Trophoblast cell (in vitro differentiated cells and primary cell): ENCODE measurements around the gene TPI1.

Experiments
- DNase-seq, 2 donors: peaks; one replicate each; pipeline ENCODE4 v3.0.0-alpha.2; 2016
- H2AFZ ChIP-seq: 2 replicates; pipeline ENCODE4 v1.6.1; 2013; ENCODE audit warnings: low read length, moderate library complexity, mild to moderate bottlenecking; ENCODE audit not compliant: insufficient read depth, poor library complexity
- H2AK5ac ChIP-seq: 2 replicates; pipeline ENCODE4 v1.6.1; 2013; ENCODE audit warnings: mild to moderate bottlenecking, low read length
- H2BK120ac ChIP-seq: 2 replicates; pipeline ENCODE4 v1.6.1; 2013; ENCODE audit warnings: low read length, mild to moderate bottlenecking, moderate library complexity; ENCODE audit not compliant: insufficient read depth, poor library complexity
- H2BK12ac ChIP-seq: 2 replicates; pipeline ENCODE4 v1.6.1; 2013; ENCODE audit warnings: mild to moderate bottlenecking, low read length, moderate library complexity
- H2BK5ac ChIP-seq: 2 replicates; pipeline ENCODE4 v1.6.1; 2013; ENCODE audit warnings: low read length, low read depth, moderate library complexity, mild to moderate bottlenecking; ENCODE audit not compliant: poor library complexity
- H3K14ac ChIP-seq: 2 replicates; pipeline ENCODE4 v1.6.1; 2013; ENCODE audit warnings: mild to moderate bottlenecking, low read length
- H3K18ac ChIP-seq: 2 replicates; pipeline ENCODE4 v1.6.1; 2013; ENCODE audit warnings: mild to moderate bottlenecking, low read length
- H3K23ac ChIP-seq: 2 replicates; pipeline ENCODE4 v1.6.1; 2013; ENCODE audit warnings: low read length
- H3K27ac ChIP-seq: 2 replicates; pipeline ENCODE4 v1.5.1; 2013; ENCODE audit warnings: low read depth, mild to moderate bottlenecking, inconsistent platforms, low read length, moderate library complexity
- H3K27me3 ChIP-seq: 2 replicates; pipeline ENCODE4 v1.6.1; 2013; ENCODE audit warnings: inconsistent platforms, mild to moderate bottlenecking, low read length, moderate library complexity; ENCODE audit not compliant: insufficient read depth
- H3K36me3 ChIP-seq, 2 experiments: 1 replicate in 1 of 2; 2 replicates in 1 of 2; pipeline ENCODE4 v1.6.1; 2013; ENCODE audit warnings: low read length in 2 of 2, mild to moderate bottlenecking in 2 of 2, moderate library complexity in 1 of 2; ENCODE audit not compliant: insufficient read depth in 2 of 2, control insufficient read depth in 1 of 2
- H3K4ac ChIP-seq: 2 replicates; pipeline ENCODE4 v1.6.1; 2013; ENCODE audit warnings: low read depth, mild to moderate bottlenecking, low read length, moderate library complexity
- H3K4me1 ChIP-seq, 2 experiments: 1 replicate in 1 of 2; 2 replicates in 1 of 2; pipeline ENCODE4 v1.6.1; 2013; ENCODE audit warnings: low read length in 2 of 2, mild to moderate bottlenecking in 2 of 2, moderate library complexity in 1 of 2; ENCODE audit not compliant: insufficient read depth in 2 of 2, control insufficient read depth in 1 of 2
- H3K4me2 ChIP-seq: 2 replicates; pipeline ENCODE4 v1.6.1; 2013; ENCODE audit warnings: inconsistent platforms, mild to moderate bottlenecking, low read length, moderate library complexity
- H3K4me3 ChIP-seq: 2 replicates; pipeline ENCODE4 v1.5.1; 2013; ENCODE audit warnings: mild to moderate bottlenecking, low read depth, low read length, inconsistent platforms
- H3K79me1 ChIP-seq: one replicate; pipeline ENCODE4 v1.6.1; 2013; ENCODE audit warnings: low read length
- H3K79me2 ChIP-seq: 2 replicates; pipeline ENCODE4 v1.6.1; 2013; ENCODE audit warnings: low read length, mild to moderate bottlenecking; ENCODE audit not compliant: control insufficient read depth, insufficient read depth, poor library complexity
- H3K9ac ChIP-seq: 2 replicates; pipeline ENCODE4 v1.6.1; 2013; ENCODE audit warnings: mild to moderate bottlenecking, low read length
- H3K9me3 ChIP-seq: 2 replicates; pipeline ENCODE4 v1.6.1; 2013; ENCODE audit warnings: low read depth, mild to moderate bottlenecking, control low read depth, inconsistent platforms, low read length; ENCODE audit not compliant: insufficient read depth
- H4K12ac ChIP-seq: 2 replicates; pipeline ENCODE4 v1.6.1; 2013; ENCODE audit warnings: low read depth, mild to moderate bottlenecking, low read length, moderate library complexity
- H4K8ac ChIP-seq: 2 replicates; pipeline ENCODE4 v1.6.1; 2013; ENCODE audit warnings: low read depth, mild to moderate bottlenecking, low read length, moderate library complexity
- H4K91ac ChIP-seq: one replicate; pipeline ENCODE4 v1.6.1; 2013; ENCODE audit warnings: low read depth, mild to moderate bottlenecking, low read length, moderate library complexity
- WGBS: extraction: QIAGEN DNeasy Blood & Tissue Kit; methylation state at CpG from one replicate; pipeline ENCODE4 v1.1.7; 2013; ENCODE audit warnings: missing lambda C conversion rate; ENCODE audit not compliant: insufficient read length, insufficient coverage; ENCODE audit errors: extremely low coverage; 5-methylcytosine and 5-hydroxymethylcytosine counted together

Gene TPI1

DNA sequence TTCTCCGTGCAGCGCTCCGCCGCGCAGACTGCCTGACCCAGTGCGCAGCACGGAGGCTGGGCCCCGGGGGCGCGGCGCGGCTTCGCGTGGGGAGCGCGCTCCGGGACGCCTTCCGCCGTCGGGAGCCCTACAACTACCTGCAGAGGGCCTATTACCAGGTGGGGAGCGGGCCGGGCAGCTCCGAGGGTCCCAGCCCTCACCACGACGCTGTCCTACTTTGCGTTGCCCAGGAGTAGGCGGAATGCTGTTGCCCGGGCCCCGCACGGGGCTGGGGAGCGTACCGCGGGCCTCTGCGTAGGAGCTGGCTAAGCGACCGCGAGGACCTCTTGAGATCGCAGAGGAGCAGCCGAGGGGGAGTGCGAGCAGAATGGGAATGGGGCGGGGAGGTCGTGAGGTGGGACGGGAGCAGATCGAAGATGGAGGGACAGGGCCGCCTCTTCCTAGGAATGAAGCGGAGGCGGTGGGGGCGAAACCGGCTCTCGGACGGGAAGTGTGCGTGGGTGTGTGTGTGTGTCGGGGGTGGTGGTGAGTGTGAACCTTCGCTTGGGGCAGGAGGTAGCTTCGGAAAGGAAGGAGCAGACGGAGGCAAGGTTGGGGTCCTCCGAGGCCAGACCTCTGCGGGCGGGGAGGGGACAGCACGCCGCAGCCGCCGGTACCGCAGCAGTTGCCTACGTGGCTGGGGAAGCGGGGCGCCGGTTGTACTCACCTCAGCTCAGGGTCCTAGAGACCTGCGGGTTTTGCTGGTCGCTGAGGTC is 38.4 kb upstream of the TPI1 start:
- no peak overlapping the region for H3K23ac ChIP-seq
- peak overlapping the region; percentile 82 for H3K9ac ChIP-seq
- H3K4me3 ChIP-seq: peak overlapping the region; percentile 82
- peak overlapping the region; percentile 91 for H4K91ac ChIP-seq
- H2BK5ac ChIP-seq: peak overlapping the region; percentile 24
- peak overlapping the region; percentile 10 for H2BK12ac ChIP-seq
- H3K79me1 ChIP-seq: peaks cover 10% of the 10 kb centered on the region
- H4K12ac ChIP-seq: peak overlapping the region; percentile 94
- no peaks in the 10 kb centered on the region for H3K27me3 ChIP-seq
- no peaks in the 10 kb centered on the region for H3K9me3 ChIP-seq
- H3K18ac ChIP-seq: peak overlapping the region; percentile 96
- H3K79me2 ChIP-seq: peaks cover 8% of the 10 kb centered on the region
- H3K4me1 ChIP-seq: peaks cover 0 to 16% of the 10 kb centered on the region in 2 experiments
- peak overlapping the region; percentile 90 for H3K4ac ChIP-seq
- H3K4me2 ChIP-seq: peak overlapping the region; percentile 97
- DNase-seq: no peak
- peaks cover 28 to 32% of the 10 kb centered on the region in 2 experiments for H3K36me3 ChIP-seq
- H2BK120ac ChIP-seq: peak overlapping the region; percentile 81
- H2AFZ ChIP-seq: peak overlapping the region; percentile 97
- H3K14ac ChIP-seq: peak overlapping the region; percentile 97
- H3K27ac ChIP-seq: no peak overlapping the region
- WGBS: no CpG with 5 or more reads among the region's 71 CpGs
- peak overlapping the region; percentile 81 for H4K8ac ChIP-seq
- H2AK5ac ChIP-seq: peak overlapping the region; percentile 92

DNA sequence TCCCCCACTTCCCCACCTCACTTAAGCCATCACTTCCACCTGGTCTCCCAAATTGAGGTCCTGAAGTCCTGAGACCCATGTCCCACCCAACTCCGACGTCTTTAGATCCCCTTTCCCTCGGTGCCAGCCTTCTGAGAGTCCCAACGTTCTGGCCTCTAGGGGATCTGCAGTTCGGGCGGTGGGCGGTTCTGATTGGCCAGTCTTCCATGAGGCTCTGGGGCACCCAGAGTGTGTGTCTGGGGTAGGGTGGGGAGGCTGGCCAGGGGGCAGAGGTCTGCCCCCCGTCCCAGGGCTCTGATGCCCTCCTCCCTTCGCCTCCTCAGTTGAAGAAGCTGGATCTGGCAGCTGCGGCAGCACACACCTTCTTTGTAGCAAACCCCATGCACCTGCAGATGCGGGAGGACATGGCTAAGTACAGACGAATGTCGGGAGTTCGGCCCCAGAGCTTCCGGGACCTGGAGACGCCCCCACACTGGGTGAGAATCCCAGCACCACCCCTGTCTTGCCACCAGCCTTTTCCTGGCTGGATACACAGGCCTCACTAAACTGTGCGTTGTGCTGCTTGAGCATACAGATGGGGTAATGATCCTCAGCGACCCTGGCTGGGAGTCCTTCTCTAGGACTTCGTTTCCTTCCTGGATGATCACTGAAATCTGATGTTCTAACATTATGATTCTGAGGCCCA is 37.7 kb upstream of the TPI1 start:
- peak overlapping the region; percentile 91 for H4K91ac ChIP-seq
- no peak overlapping the region for H2BK12ac ChIP-seq
- peak overlapping the region; percentile 97 for H3K4me2 ChIP-seq
- H3K9ac ChIP-seq: peak overlapping the region; percentile 82
- H3K27me3 ChIP-seq: no peaks in the 10 kb centered on the region
- H3K4me3 ChIP-seq: peak overlapping the region; percentile 82
- H3K36me3 ChIP-seq: peaks cover 28 to 32% of the 10 kb centered on the region in 2 experiments
- peak overlapping the region; percentile 97 for H2AFZ ChIP-seq
- WGBS: no CpG with 5 or more reads among the region's 19 CpGs
- H2AK5ac ChIP-seq: peak overlapping the region; percentile 92
- H3K79me2 ChIP-seq: peaks cover 8% of the 10 kb centered on the region
- no peak for DNase-seq
- peak overlapping the region; percentile 90 for H3K4ac ChIP-seq
- peaks cover 10% of the 10 kb centered on the region for H3K79me1 ChIP-seq
- H4K8ac ChIP-seq: peak overlapping the region; percentile 81
- peak overlapping the region; percentile 94 for H4K12ac ChIP-seq
- peak overlapping the region; percentile 96 for H3K18ac ChIP-seq
- no peak overlapping the region for H3K27ac ChIP-seq
- no peak overlapping the region for H3K23ac ChIP-seq
- H3K14ac ChIP-seq: peak overlapping the region; percentile 97
- peaks cover 0 to 16% of the 10 kb centered on the region in 2 experiments for H3K4me1 ChIP-seq
- no peak overlapping the region for H2BK5ac ChIP-seq
- H3K9me3 ChIP-seq: no peaks in the 10 kb centered on the region
- no peak overlapping the region for H2BK120ac ChIP-seq

DNA sequence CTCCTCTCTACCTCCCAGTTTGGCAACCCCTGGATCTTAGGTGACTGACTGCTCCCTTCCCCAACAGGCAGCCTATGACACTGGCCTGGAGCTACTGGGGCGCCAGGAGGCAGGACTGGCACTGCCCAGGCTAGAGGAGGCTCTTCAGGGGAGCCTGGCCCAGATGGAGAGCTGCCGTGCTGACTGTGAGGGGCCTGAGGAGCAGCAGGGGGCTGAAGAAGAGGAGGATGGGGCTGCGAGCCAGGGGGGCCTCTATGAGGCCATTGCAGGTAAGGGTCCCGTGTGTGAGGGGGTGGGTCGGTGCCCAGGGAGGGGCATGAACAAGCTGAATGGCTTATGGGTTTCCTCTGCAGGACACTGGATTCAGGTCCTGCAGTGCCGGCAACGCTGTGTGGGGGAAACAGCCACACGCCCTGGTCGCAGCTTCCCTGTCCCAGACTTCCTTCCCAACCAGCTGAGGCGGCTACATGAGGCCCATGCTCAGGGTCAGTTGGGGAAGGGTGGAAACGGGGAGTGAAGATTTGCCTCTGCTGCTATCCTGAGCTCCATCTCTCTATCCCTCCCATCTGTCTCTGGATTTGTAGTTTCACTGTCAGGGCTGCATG is 36.9 kb upstream of the TPI1 start:
- Histone ChIP-seq H3K4me3 (no peak overlapping the region), H3K23ac (no peak overlapping the region), H3K4me2 (no peak overlapping the region), H2BK12ac (no peak overlapping the region), H3K79me1 (peaks cover 10% of the 10 kb centered on the region), H4K12ac (no peak overlapping the region), H3K4ac (no peak overlapping the region), H2BK120ac (no peak overlapping the region), H3K4me1 (peaks cover 0 to 11% of the 10 kb centered on the region in 2 experiments), H3K14ac (no peak overlapping the region), H3K36me3 (peaks cover 28 to 32% of the 10 kb centered on the region in 2 experiments), H3K79me2 (peaks cover 8% of the 10 kb centered on the region), H3K27ac (no peak overlapping the region), H2AK5ac (no peak overlapping the region), H3K9me3 (no peaks in the 10 kb centered on the region), H2AFZ (no peak overlapping the region), H4K8ac (no peak overlapping the region), H2BK5ac (no peak overlapping the region), H3K27me3 (no peaks in the 10 kb centered on the region), H3K9ac (no peak overlapping the region), H4K91ac (no peak overlapping the region), H3K18ac (no peak overlapping the region)
- no peak for DNase-seq
- WGBS: no CpG with 5 or more reads among the region's 11 CpGs

DNA sequence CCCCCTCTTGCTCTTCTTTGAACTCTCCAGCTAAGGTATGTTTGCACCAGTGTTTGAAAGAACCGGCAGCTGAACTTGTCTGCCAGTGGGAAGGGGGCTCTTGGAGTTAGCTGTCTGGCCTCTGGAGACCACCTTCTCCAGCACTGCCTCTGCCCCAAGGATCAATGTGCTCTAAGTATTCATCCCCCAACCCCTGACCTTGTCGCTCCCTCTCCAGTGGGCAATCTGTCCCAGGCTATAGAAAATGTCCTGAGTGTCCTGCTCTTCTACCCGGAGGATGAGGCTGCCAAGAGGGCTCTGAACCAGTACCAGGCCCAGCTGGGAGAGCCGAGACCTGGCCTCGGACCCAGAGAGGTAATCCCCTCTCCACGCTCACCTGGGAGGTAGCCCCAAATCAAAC is 36.3 kb upstream of the TPI1 start:
- no peak overlapping the region for H2BK5ac ChIP-seq
- DNase-seq: no peak
- H3K9me3 ChIP-seq: no peaks in the 10 kb centered on the region
- no peak overlapping the region for H3K14ac ChIP-seq
- H2BK12ac ChIP-seq: no peak overlapping the region
- H3K27ac ChIP-seq: no peak overlapping the region
- H3K36me3 ChIP-seq: peaks cover 28 to 32% of the 10 kb centered on the region in 2 experiments
- H2AK5ac ChIP-seq: no peak overlapping the region
- peaks cover 8% of the 10 kb centered on the region for H3K79me2 ChIP-seq
- H4K8ac ChIP-seq: no peak overlapping the region
- H3K27me3 ChIP-seq: no peaks in the 10 kb centered on the region
- H2BK120ac ChIP-seq: no peak overlapping the region
- WGBS: no CpG with 5 or more reads among the region's 6 CpGs
- H3K23ac ChIP-seq: no peak overlapping the region
- H3K4me2 ChIP-seq: no peak overlapping the region
- no peak overlapping the region for H3K4me3 ChIP-seq
- peaks cover 10% of the 10 kb centered on the region for H3K79me1 ChIP-seq
- no peak overlapping the region for H3K4ac ChIP-seq
- no peak overlapping the region for H2AFZ ChIP-seq
- H3K4me1 ChIP-seq: peaks cover 0 to 10% of the 10 kb centered on the region in 2 experiments
- H4K12ac ChIP-seq: no peak overlapping the region
- no peak overlapping the region for H3K18ac ChIP-seq
- no peak overlapping the region for H3K9ac ChIP-seq
- no peak overlapping the region for H4K91ac ChIP-seq
